GM19463 (cell line): ENCODE measurements around the gene LASP1.

ENCODE experiments used
- ATAC-seq: cut with Tn5 transposase; IDR thresholded peaks from one replicate; pipeline ENCODE4 v1.9.1; 2021; ENCODE audit warnings: mild to moderate bottlenecking, moderate library complexity; ENCODE audit not compliant: unreplicated experiment

The LASP1 gene

DNA sequence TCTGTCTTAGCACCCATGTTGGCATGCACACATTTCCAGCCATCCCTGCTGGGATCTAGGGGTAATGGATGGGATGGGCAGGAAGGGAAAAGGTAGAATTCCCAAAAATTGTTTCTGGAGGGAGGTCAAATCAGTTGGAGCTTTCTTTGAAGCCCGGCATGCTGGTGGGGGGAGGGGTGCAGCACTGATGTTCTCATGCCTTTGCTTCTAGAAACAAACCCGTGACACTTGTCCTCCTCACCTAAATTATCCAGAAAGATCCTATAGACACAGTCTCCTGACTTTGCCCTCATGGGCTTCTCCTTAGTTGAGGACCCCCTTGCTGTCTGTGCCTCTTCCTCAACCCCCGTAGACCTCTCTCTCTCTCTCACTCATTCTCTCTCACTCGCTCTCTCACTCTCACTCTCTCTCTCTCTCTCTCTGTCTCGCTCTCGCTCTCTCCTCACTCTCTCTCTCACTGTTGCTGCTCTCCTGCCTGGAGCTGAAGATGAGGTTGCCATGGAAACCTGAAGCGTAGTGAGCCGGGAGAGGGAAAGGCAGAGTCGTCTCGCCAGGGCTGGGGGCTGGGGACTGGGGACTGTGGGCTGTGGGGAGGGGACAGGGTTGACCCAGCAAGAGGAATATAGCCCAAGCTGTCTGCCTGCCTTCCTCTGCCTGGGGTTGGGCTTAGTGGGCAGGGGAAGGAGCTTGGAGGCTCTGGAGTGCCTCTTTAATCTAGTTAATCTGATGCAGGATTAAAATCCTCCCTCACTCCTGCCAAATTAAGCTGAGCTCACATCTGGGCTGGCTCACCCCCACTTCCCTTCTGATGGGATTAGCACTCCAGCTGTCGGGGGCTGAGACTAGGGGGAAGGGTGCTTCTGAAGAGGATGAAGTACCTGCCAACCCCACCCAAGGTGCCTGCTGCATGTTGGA is 16.1 kb downstream of the LASP1 start:
- no peak for ATAC-seq

DNA sequence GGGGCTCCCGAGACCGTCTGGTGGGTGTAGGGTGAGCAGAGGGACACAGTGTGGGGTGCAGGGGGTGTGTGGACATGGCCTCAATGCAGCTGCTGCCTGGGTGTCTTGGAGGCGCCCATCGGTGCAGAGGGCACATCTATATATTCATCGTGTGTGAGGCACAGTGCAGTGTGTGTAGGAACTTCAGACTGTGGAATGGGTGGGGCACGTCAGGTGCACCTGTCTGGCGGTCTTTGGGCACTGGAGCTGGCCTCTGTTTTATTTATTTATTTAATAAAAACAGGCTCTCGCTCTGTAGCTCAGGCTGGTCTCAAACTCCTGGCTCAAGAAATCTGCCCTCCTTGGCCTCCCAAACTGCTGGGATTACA is 16.8 kb downstream of the LASP1 start:
- no peak for ATAC-seq

DNA sequence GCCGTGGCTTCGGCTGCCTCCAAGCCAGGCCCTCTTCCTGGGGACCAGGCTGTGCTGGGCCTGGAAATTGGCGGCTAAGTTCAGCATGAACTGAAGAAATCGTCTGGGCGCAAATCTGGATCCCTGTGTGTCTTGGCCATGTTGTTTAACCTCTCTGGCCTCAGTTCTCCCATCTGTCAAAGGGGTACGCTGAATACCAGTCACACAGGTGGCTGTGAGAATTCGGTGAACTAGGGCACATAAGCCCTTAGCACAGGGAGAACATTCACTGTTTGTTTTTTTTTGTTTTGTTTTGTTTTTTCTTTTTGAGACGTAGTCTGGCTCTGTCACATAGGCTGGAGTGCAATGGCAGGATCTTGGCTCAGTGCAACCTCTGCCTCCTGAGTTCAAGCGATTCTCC is 19.0 kb downstream of the LASP1 start:
- ATAC-seq, result no peak

DNA sequence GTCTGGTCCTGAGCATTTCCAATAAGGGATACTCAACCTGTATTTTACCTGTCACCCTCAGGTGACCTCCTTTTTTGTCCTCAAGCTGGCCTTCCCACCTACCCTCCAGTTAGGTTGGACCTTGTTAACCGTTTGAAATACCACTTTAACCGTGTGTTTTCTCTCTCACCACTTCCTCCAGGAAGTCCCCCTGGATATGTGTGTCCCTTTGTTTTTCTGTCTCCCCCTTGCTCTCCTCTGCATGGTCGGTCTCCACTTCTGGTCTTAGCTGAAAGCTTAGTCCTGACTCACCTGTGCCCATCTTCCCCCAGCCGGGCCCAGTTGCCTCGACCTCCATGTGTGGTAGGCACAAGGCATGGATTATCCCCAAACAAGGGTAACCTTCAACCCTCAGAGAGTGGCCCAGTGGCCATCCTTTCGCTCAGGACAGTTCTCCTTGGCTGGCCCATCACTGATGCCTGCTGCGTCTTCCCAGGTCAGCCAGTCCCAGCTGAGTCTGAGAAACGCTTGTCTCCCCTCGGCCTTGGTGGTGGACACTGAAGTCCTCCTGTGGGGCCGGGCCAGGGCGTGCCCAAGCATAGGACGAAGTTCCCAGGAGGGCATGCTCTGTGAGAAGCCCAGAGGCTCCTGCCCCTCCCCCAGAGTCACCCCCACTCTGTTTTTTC is 20.0 kb downstream of the LASP1 start:
- ATAC-seq, result no peak

DNA sequence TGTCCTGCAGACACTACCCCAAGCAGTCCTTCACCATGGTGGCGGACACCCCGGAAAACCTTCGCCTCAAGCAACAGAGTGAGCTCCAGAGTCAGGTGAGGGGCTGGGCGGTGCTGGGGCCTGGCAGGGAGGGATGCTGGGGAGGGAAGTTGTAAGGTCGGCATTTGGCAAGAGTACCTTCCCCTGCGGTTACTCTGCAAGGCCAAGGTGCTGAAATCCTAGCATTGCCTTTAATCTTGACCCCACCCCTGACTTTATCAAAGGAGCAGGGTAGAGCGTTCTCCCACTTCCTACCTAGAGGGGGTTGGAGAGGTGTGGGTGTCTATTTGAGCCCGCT is 20.5 kb downstream of the LASP1 start:
- no peak for ATAC-seq

DNA sequence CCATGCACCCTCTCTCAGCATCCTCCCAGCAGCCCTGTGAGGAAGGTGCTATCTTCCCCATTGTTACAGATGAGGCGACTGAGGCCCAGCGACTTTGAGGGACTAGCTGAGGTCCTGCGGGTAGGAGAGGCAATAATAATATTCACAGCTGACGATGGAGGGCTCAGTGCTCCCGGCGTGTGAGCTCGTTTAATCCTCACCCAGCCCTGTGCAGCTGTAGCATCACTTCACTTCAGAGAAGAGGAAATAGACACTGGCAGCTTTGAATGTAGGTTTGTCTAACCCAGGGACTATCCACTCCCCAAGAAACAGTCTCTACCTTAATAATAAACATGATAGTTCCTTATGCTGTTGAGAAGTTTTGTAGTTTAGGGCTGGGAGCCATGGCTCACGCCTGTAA is 21.6 kb downstream of the LASP1 start:
- ATAC-seq, result no peak

DNA sequence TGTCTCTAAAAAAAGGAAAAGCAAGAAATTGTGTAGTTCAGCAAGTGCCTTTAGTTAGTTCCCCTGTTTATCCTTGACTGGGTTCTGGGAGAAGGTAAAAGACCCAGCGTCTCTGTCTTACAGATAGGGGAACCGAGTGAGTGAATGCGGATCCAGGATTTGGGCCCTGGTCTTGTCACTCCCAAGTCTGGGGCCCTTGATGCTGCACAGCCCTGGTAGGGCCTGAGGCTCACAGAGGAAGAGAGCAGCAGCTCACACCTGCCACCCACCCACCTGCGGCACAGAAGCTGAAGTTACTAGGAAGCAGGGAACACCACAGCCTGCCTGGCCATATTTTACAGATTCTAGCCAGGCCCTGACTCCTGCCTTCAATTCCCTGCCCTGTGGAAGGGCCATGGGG is 22.2 kb downstream of the LASP1 start:
- no peak for ATAC-seq

DNA sequence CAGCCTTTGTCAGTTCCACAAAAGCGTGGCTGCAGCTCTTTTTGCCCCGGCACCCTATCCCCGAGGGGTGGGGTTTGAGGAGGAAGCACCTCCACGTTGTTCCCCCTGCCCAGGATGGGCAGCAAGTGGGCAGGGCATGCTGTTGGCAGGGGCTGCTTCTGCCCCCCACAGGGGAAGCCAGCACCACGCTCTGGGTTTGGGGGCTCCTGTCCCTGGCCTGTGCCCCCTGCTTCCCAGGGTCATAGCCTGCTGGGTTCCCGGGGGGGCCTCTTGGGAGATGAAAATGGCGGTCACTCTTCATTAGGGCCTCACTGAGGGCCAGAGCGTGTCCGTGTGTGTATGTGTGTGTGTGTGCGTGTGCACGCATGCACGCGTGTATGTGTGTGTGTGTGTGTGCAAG is 22.8 kb downstream of the LASP1 start:
- no peak for ATAC-seq

DNA sequence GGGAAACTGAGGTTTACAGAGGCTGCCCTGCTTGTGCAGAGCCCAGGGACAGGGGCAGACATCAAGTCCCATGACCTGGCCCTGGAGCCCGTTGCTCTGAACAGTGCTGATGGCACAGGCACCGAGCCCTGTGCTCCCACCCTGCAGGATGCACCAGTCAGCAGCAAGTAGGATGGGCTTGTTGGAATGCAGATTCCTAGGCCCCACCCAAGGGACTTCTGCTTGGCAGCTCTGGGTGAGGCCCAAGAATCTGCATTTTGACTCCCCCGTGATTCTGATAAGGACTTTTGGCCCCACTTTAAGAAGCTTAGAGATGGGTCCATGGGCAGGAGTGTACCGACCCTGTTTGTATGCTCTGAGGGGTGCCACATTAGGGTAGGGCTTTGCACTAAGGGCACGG is 23.3 kb downstream of the LASP1 start:
- no peak for ATAC-seq

DNA sequence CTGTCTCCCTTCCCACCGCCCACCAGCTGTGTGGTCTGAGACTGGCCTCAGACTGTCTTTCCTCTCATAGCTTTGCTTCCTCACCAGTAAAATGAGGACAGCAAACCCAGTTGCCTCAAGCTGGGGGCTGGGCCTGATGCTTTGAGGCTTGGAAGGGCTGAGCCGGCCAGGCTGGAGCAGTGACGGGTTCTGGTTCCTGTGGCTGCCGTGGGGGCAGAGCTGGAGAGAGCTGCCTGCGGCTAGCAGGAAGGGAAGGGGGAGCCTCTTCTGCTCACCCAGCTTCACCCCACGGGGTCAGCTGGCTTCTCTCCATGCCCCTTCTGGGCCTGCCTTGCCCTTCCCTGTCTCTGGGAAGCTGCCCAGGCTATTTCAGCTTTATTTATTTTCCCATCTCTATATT is 23.7 kb downstream of the LASP1 start:
- no peak for ATAC-seq

DNA sequence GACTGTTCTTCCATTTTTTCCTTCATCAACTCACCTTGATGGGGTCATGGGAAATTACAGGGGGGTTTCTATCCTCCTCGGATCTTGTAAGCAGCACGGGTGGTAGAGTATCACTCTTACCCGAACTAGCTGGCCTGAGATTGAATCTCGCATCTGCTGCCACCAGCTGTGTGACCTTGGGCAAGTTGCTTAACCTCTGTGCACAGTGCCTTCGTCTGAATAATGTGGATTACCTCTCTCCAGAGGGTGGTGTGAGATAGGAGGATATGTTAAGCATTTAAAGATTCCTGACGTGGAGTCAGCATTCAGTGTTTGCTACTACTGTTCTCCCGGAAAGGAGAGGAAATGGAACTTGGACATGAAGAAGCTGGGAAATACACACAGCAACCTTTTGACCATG is 24.4 kb downstream of the LASP1 start:
- ATAC-seq, result no peak

DNA sequence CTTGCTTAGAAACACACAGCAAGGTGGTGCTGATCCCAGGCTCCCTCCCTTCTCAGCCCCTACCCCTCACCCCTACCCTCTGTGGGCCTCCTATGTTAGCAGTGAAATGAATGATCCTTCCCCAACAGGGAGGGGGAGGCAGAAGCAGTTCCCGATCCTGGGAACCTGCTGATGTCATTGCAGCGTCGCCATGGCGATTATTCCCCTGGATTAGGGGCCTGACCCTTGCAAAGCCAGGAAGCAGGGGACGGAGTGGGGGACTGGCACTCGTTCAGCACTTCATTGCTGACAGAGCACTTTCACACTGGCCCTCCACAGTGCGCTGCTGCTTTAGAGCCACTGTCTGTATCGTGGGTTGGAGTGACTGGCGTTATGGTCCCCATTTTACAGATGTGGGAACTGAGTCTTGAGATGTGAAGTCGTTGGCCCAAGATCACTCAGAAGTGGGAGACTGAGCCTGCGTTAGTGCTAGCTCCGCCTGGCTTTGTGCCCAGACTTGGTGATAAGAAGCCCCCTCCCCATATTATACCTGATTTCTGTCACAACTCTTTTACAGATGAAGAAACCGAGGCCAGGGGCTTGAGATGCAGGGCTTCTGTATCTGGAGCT is 26.6 kb downstream of the LASP1 start:
- ATAC-seq, result no peak

DNA sequence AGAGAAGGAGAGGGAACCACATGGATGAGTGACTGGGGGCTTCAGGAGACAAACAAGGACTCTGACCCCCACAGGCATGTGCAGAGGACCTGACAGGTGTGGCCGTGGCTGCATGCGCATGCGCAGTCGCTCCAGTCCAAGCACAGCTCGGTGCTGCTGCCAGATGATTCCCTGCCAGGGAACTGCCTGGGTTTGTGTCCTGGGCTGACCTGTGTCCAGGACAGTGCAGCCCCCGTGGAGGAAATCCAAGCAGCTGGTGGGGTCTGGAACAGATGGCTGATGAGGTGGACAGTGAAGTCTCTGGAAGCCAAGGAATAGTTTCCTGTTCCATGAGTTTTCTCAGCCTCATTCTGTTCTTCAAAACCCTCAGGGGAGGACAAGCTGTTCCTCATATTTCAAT is 27.3 kb downstream of the LASP1 start:
- no peak for ATAC-seq

DNA sequence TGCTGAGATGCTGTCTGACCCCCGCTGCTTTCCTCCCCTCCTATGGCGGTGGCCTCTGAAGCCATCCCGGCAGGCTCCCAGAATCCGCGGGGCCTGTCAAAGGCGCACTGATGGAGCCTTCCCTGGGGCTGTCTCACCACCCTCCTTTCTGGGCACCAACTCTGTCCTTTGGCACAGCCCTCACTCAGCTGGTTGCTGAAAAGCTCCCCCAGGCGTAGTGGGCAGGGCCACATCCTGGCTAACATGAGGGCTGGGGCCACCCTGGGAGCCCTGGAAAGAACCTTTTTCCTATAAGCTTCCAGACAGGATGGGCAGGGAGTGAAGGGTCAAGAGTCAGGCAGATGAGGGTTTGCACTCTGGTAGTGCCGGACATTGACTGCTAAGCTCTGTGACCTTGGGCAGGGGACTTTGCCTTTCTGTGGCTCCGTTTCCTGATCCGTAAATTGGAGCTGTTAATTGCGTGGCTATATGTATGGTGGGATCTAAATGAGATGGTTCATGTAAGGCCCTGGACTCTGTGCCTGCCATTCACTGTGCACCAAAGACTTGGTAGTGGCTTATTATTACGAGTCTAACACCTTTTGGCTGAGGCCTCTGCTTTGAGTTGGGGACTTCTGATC is 27.9 kb downstream of the LASP1 start:
- no peak for ATAC-seq

DNA sequence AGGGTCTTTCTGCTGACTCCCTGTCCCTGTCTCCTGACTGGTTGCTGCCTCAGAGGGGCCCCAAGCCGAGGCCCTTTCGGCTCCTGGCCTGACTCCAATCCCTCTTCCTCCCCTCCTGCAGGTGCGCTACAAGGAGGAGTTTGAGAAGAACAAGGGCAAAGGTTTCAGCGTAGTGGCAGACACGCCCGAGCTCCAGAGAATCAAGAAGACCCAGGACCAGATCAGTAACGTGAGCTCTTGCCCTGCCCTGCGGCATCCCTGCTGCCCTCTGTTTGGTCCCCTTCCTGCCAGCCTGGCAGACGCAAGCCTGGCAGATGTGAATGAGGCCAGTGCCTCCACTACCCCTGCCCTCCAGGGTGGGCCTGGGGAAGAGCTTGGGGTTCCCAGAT is 28.4 kb downstream of the LASP1 start:
- peak; percentile 13 for ATAC-seq

DNA sequence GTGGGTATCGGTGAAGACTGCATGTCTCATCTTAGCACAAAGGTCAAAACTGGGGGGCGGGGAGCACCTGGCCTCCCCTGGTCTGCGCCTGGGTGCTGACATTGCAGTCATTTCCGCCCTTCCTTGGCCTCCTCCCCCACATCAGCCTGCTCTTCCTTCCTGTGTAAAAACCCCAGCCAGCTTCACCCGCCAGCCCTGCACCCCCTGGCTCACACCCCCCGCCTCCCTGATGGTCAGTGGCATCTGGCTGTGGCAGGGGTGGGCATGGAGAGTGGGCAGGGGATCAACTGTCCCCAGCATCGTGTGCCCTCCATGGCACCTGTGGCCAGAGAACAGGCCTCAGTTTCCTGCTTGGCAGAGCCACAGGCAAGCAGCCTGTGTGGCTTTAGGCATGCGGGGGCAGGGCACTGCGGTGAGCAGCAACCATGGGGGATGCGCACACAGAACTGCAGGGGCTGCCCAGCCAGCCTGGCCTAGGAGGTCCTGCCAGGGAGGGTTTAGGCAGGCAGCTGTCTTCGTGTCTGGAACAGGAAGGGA is 29.0 kb downstream of the LASP1 start:
- ATAC-seq, result peak; percentile 89

DNA sequence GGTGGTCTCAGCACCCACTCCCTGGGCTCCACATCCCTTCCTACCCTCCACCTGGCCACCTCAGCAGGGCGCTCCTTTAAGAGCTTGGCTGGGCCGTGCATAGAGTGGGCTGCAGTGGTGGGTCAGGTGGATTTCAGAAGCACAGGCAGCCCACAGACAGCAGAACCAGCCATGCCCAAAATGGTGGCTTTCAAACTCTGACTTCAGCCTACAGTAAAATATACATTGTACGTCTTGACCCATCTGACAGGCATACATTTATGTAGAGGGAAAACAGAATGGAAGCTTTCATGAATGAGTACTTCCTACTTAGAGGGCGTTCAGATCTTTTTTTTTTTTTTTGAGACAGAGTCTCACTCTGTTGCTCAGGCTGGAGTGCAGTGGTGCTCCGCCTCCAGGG is 29.6 kb downstream of the LASP1 start:
- no peak for ATAC-seq

DNA sequence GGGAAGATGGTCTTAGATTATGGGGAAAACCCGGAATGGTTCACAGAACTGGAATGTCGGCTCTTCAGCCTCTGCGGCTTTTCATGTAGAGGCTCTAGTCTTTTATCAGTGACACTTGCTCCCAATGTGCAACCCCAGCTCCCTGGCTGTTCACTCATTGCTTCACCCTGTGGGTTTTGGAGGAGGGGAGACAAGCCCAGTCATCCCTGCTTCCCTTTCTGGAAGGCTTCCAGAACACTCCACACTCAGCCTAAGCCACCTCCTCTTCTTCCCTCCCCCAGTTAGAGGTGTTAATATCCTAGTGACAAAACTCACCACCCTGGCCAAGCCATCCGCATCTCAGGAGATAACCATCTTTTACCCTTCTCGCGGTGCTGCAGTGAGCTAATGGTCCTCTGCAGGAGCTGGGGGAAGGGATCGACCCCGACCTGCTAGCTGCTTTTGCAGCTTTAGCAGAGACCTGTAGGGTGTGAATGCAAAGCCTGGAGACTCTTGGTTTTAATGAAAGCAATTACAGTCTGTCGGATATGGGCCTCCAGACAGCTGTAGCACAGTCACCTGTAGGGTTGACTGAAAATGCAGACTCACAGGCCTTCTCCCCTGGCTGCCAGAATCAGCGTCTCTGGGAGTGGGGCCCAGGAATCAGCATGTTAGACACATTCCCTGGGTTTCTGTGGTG is 31.3 kb downstream of the LASP1 start:
- no peak for ATAC-seq

DNA sequence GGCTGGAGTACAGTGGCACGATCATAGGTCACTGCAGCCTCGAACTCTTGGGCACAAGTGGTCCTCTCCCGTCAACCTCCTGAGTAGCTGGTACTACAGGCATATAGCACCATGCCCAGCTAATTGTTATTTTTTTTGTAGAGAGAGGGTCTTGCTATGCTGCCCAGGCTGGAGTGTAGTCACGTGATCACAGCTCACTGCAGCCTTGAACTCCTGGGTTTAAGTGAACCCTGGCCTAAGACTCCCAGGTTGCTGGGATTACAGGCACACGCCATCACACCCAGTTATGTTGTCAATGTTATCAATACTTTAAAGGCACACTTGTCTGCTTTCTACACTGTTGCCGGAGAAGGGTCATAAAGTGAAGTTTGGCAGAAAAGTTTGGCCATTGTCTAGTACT is 33.5 kb downstream of the LASP1 start:
- no peak for ATAC-seq

DNA sequence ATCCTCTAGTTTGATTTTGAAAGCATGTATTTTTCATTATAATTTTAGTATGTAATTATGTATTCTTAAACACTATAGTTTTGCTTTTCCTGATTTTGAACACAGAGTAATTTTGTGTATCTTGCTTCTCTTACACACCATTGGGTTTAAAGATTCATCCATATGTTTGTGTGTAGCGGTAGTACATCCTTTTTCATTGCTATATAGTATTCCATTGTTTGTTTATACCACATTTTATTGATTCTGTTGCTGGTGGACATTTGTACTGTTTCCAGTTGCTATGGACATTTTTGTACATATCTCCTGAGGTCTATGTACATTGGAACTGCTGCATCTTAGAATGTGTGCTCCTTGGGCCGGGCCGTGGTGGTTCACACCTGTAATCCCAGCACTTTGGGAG is 35.0 kb downstream of the LASP1 start:
- no peak for ATAC-seq

DNA sequence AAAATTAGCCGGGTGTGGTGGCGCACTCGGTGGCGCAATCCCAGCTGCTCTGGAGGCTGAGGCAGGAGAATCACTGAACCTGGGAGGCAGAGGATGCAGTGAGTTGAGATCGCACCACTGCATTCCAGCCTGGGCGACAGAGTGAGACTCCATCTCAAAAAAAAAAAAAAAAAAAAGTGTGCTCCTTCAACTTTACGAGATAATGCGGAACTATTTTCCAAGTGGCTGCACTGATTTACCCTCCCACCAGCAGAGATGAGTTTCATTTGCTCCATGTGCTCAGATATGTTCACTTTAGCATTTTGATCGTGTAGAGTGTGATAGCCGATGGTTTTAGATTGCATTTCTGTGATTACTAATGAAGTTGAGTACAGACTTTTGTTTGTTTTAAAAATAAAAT is 35.5 kb downstream of the LASP1 start:
- no peak for ATAC-seq
